Measurements from ENCODE around the gene NPVF.

The NPVF gene, protein sequence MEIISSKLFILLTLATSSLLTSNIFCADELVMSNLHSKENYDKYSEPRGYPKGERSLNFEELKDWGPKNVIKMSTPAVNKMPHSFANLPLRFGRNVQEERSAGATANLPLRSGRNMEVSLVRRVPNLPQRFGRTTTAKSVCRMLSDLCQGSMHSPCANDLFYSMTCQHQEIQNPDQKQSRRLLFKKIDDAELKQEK

DNA sequence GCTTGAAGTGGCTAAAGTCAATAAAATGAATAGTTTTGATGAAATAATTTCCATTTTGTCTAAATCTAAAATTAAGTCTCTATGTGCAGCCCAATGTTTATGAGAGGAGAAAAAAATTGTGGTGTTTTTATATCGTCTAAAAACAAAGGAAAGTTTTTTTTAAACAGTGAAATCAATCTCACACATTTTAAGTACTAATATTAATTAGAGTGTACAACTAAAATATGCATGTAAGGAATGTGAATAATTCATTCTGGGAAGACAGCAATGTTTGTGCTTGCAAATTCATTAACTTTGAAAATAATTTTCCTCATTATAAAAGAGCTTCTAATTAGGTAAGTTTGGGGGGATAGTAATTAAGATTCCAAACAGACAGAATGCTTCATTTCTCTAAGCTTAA is at the start of gene NPVF:
NPVF (minus strand) TSS at position 101 of the 400 bp plus-strand sequence; CDS start at position 54, 47 bp downstream.
- DNase-seq, result no peak

DNA sequence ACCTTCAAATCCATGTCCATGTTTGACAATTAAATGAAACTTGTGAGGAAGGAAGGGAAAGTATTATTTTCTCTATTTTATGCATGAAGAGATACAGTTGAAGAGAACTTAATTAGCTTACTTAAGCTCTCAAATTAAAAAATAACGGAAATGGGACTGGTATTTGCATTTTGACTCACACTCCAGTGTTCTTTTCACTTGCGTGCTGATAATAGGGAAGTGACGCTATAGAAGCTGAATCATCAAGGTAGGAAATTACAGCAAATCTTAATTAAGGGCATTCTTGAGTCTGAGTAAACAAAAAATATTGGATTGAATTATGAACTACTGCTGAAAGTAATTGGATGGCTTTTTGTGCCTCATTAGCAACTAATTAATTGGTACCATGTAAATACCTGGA is 44.0 kb upstream of the NPVF start:
- no peak for DNase-seq

GRCh38 chr7:25263337-25263736 is 35.1 kb upstream of the NPVF start:
- DNase-seq, result no peak

DNA sequence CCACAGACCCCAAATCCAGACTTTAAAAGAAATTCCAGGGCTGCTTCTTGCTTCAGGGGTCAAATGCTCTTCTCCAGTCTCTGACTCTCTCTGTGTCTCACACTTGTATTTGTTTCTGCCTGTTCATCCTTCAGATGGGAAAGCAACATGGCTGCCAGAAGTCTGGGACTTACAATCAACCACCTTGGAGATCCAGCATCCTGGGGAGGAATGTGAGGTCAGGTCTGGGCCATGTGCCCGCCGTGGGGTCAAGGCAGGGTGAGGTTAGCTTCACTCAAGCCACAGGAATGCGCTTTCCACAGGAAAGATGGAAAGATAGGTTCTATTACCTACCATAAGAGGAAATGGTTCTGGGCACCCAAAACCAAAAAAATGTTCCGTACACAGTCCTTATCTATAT is 34.3 kb upstream of the NPVF start:
- DNase-seq, result no peak

- no peak for DNase-seq
Observed at GRCh38 chr7:25261545-25262140, 33.4 kb upstream of the NPVF start.

DNA sequence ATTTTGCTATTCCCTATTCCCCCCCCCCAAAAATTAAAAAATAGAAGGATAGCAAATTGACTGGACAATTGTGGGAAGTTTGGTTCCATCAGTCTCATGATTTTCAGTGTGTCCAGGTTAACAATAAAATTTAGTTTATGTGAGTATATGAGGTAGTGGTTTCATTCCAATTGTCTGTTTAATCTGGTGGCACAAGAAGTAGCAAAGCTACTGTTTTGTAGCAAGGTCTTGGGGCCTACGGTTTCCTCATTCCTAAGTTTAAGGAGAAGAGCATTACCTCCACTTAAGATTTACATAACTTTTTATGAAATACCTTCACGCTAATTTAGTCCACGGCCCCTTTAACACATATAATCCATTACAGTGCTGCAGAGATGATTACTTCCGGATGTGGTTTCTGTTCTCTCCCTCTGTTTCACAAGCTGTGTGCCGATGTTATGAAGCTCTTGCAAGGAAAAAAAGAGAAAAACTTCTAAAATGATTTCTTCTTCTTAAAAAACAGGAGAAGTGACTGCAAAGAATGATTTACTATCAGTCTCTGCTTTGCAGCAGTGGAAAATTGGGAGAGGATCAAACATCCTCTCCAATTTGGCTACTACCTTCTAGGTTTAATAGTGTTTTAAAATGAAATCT is 32.7 kb upstream of the NPVF start:
- DNase-seq, result no peak

DNA sequence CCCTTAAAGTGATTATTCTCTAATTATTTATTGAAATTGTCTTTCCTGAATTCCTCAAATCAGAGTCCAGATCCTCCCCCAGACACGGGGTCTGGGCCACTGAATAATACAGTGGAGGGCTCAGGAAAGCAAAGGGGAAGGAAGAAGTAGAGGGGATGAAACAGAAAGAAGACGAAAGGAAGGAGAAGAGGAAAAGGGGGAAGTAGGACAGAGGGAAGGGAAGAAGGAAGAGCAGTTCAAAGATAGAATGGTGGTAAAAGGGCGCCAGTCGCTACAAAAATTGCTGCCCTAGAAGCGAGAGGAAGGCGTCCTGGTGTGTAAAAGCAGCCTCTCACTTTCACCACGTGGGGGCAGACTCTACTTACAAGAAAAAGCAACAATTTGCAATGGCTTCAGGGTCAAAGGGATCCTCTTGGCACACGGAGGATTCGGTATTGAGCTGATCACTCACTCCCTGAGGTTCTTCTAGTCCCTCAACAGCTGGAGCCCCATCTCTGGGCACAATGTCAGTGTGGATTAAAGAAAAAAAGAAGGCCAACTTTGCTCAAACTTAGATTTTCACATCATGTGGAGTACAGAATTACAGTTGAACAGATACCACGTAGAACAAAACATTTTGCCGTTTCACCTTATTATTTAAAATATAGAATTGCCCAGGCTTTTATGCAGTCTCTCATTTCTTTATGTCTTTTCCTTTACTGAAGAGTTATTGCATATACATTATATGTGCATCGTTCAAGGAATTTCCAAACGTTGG is 31.4 kb upstream of the NPVF start:
- DNase-seq, result peak; percentile 86

- peak; percentile 81 for DNase-seq
Observed at GRCh38 chr7:25256333-25256819, 28.1 kb upstream of the NPVF start.

- DNase-seq, result peak; percentile 95
Observed at GRCh38 chr7:25255611-25256332, 27.5 kb upstream of the NPVF start.

- no peak for DNase-seq
Observed at GRCh38 chr7:25254604-25255003, 26.3 kb upstream of the NPVF start.

DNA sequence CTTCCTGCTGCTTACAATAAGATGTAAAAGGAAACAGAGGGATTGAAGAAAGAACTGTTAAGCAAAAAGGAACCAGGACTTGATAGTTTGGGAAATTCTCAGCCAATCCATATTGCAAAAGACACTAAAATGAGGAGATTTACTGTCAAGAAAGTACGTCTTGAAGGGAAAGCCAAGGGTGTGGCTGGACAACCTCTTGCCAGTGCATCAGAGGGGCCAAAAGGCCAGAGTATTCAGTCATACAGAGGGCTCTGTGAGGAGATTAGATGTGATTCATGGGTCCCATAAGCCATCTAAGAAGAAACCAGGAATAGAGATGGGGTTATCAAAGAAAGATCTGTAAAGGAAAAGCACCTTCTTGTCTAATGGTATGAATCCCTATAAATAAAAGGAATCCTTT is 25.4 kb upstream of the NPVF start:
- DNase-seq, result no peak

- no peak for DNase-seq
Observed at GRCh38 chr7:25250386-25250785, 22.1 kb upstream of the NPVF start.

- DNase-seq, result no peak
Observed at GRCh38 chr7:25249772-25250171, 21.5 kb upstream of the NPVF start.

- DNase-seq, result no peak
Observed at GRCh38 chr7:25246306-25246705, 18.0 kb upstream of the NPVF start.

DNA sequence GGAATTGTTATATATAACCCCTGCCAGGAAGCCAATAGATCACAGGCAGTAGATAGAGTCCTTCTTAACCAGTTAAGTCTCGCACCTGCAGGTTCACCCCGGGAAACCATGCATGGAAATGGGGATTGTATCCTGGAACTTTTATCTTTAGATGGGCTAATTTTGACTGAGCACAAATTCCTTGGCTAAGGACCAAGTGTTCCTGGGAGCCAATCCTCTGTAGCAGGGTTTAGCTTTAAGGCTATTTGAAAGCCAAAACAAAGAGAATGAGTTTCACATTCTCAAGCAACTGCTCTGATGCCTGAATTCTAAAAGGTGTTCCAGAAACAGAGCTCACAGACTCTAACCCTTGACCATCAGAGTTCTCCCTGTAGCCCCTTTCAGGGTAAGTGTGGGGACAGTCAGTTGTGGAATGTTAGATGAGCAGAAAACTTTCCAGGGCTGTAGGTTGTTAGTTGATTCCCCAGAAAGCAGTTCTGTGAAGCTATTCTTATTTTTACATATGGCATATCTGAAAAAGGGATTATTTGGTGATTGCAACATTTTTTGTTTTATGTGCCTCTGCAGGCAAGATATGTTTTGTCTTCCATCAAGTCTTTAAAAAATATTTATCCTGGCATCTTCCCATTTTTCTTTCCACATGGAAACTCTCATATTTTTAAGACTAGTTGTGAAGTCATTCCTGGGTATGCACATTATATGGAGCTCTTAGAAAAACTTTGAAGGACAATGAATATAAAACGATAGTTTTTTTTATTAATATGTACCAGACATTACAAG is 16.2 kb upstream of the NPVF start:
- DNase-seq, result no peak

DNA sequence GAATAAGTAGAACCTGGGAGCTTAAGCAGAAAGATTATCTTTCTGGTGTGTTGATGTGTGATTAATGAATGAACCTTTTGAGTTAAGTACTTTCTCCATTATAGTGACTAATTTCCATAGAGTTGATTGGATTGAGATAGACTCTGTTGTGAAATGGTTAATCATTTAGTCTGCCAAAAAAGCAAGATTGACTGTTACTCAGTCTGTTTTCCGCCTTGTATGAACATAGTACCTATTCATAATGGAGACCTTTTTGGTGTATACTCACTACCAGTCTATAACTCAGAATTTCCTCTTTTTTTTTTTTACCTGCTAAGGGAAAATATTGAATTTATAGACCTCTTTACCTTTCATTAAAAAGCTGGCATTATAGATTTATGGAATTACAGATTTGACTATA is 14.4 kb upstream of the NPVF start:
- DNase-seq, result no peak

DNA sequence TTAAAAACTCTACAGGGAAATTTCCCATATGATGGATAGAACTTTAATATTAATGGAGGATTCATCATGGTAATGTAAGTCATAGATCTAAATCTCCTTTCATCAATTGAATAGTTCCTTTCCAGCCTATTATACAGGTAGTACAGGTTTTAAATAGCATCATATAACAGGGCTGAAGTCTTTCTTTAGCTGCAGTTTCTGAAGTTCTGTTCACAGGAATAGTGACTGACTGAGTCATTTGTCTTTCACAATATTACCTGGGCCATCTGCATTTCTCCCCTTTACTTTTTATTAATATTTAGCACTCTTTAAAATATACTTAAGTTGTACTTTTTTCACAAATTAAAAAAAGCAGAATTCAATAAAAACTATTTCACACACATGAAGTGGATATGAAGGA is 12.6 kb upstream of the NPVF start:
- no peak for DNase-seq

- no peak for DNase-seq
Observed at GRCh38 chr7:25240340-25240739, 12.1 kb upstream of the NPVF start.

DNA sequence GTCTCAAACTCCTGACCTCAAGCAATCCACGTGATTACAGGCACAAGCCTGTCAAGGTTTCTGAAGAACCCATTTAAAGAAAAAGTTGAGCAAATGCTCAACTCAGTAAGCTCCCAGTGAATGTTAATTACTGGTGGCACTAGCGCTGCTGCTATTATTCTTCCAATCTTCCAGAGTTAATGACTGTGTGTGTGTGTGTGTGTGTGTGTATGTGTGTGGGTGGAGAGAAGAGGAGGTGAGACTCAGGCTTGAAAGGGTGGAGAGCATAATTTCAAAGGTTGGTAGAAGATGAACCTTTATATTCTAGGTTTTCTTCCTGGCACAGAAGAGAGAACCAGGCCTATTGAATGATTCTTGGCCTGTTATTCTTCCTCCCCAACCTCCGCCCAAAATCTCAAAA is 11.6 kb upstream of the NPVF start:
- no peak for DNase-seq

DNA sequence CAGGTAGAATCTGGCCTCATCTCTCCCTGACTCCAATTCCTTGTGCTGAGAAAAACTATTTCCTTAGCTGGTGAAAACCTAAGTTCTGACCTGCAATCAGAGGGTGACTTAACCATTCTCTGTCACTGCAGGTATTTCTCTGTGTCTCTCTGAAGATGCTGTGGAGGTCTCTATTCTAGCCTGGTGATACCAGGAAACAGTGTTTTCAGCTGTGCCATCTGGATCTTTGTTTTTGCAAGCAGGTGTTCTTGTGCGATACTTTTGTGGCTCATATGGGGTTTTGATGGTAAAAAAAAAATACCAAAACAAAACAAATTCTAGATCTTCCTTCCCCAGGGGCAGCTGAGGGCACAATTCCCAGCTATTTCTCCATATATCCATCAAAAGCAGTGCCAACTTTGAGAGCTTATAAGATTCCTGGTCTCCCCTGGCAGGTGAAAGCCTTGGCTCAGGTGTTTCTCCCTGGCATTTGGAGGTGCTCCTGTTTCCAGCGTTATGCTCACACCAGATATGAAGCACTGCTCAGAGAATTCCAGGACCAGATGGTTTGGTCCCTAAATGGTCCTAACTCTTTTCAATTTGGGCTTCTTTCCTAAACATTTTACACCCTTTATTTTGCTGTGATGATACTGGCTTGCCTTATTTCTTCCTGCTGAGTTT is 9.9 kb upstream of the NPVF start:
- DNase-seq, result no peak

GRCh38 chr7:25235471-25235870 is 7.2 kb upstream of the NPVF start:
- no peak for DNase-seq

GRCh38 chr7:25234336-25234735 is 6.0 kb upstream of the NPVF start:
- no peak for DNase-seq

Measured in NCI-H1694 (cell line).